Endothelial cell of umbilical vein (primary cell): Measurements from ENCODE around the gene AGMO. TPM values are rescaled to one million over a fixed set of nuclear protein-coding genes. Genes with fewer than 3 reads are reported as not detected.

Experiments used
- BruUV-seq: library from RNA; stranded (reverse); fragments of 400-500 nt; replicated peaks from 2 replicates; lab custom pipeline; 2021; lab: Mats Ljungman, UMichigan
- CTCF ChIA-PET: fragments of 300-600, 350-600 bp; sonication (Branson Sonifier 250); formaldehyde crosslinking; loops from one replicate; lab custom pipeline; 2021; ENCODE audit warnings: antibody characterized with exemption, inconsistent platforms; lab: Charles Lee
- POLR2A ChIA-PET: fragments of 300-600, 350-600 bp; sonication (Branson Sonifier 250); formaldehyde crosslinking; loops from one replicate; lab custom pipeline; 2021; ENCODE audit warnings: antibody characterized with exemption, inconsistent platforms; lab: Charles Lee
- DNase-seq: peaks from one replicate; pipeline ENCODE4 v3.0.0-alpha.2; 2011; ENCODE audit warnings: low read depth, low spot score
- FAIRE-seq: peaks from 2 replicates; lab custom pipeline; 2011; peaks lifted over from hg19 to GRCh38; lab: Jason Lieb, UNC
- H2AFZ ChIP-seq: 2 replicates; pipeline ENCODE4 v1.6.0; 2012; ENCODE audit warnings: low read depth, low read length, control low read depth, inconsistent platforms
- H3K27ac ChIP-seq: 2 replicates; pipeline ENCODE4 v1.5.1; 2011; ENCODE audit warnings: low read depth, mild to moderate bottlenecking, control low read depth, low read length, moderate library complexity; ENCODE audit not compliant: insufficient read depth
- H3K27me3 ChIP-seq, 2 experiments: 2 replicates each; pipeline versions ENCODE4 v1.6.0 to v1.6.1; 2011; ENCODE audit warnings: low read length in 2 of 2, mixed read lengths in 1 of 2; ENCODE audit not compliant: control insufficient read depth in 2 of 2, insufficient read depth in 2 of 2
- H3K36me3 ChIP-seq, 2 experiments: 2 replicates in 1 of 2; 3 replicates in 1 of 2; pipeline ENCODE4 v1.5.1; 2011; ENCODE audit warnings: low read length in 2 of 2, mild to moderate bottlenecking in 1 of 2, moderate library complexity in 1 of 2; ENCODE audit not compliant: control insufficient read depth in 2 of 2, insufficient read depth in 2 of 2; ENCODE audit errors: extremely low read depth in 1 of 2
- H3K4me1 ChIP-seq: 3 replicates; pipeline ENCODE4 v1.5.1; 2011; ENCODE audit warnings: mild to moderate bottlenecking, low read length; ENCODE audit not compliant: control insufficient read depth, insufficient read depth; ENCODE audit errors: extremely low read depth
- H3K4me2 ChIP-seq: 2 replicates; pipeline ENCODE4 v1.6.1; 2011; ENCODE audit warnings: low read length, control low read depth, mixed read lengths; ENCODE audit not compliant: insufficient read depth
- H3K4me3 ChIP-seq, 3 experiments: fragments of 200-600 bp in 1 of 3; sonication (generic), shearing (Covaris generic) in 1 of 3; replicated peaks in 1 of 3; 2 replicates each; pipeline ENCODE4 v1.5.1; 2011 to 2016; ENCODE audit warnings: control low read depth in 3 of 3, low read length in 3 of 3, mild to moderate bottlenecking in 2 of 3, inconsistent platforms in 1 of 3, low read depth in 1 of 3, moderate library complexity in 1 of 3; ENCODE audit not compliant: insufficient read depth in 1 of 3
- H3K79me2 ChIP-seq: 2 replicates; pipeline ENCODE4 v1.6.0; 2012; ENCODE audit warnings: low read length, inconsistent platforms; ENCODE audit not compliant: control insufficient read depth, insufficient read depth
- H3K9ac ChIP-seq: replicated peaks from 2 replicates; pipeline ENCODE3; 2011; ENCODE audit warnings: low read length, control low read depth; ENCODE audit not compliant: insufficient read depth; ENCODE audit errors: extremely low read depth
- H3K9me1 ChIP-seq: replicated peaks from 3 replicates; pipeline ENCODE4 v1.6.0; 2011; ENCODE audit warnings: mild to moderate bottlenecking, low read length; ENCODE audit not compliant: control insufficient read depth, insufficient read depth; ENCODE audit errors: extremely low read depth
- H3K9me3 ChIP-seq: replicated peaks from 2 replicates; pipeline ENCODE4 v1.5.1; 2012; ENCODE audit warnings: low read length, inconsistent platforms; ENCODE audit not compliant: control insufficient read depth, insufficient read depth
- H4K20me1 ChIP-seq: replicated peaks from 2 replicates; pipeline ENCODE3; 2011; ENCODE audit warnings: mild to moderate bottlenecking, low read length; ENCODE audit not compliant: control insufficient read depth, insufficient read depth; ENCODE audit errors: extremely low read depth
- EZH2 ChIP-seq: IDR thresholded peaks from 2 replicates; pipeline ENCODE4 v1.6.1; 2012; ENCODE audit warnings: borderline replicate concordance, low read depth, mild to moderate bottlenecking, moderate library complexity, low read length, inconsistent platforms; ENCODE audit not compliant: severe bottlenecking
- FOS ChIP-seq: IDR thresholded peaks from 2 replicates; pipeline ENCODE4 v1.6.1; 2011; ENCODE audit warnings: mild to moderate bottlenecking, low read length, moderate library complexity, borderline replicate concordance; ENCODE audit not compliant: insufficient read depth
- GATA2 ChIP-seq: IDR thresholded peaks from 2 replicates; pipeline ENCODE4 v1.7.0; 2011; ENCODE audit warnings: low read depth, mild to moderate bottlenecking, moderate library complexity, mixed read lengths, low read length; ENCODE audit not compliant: insufficient read length, insufficient read depth
- JUN ChIP-seq: IDR thresholded peaks from 2 replicates; pipeline ENCODE4 v1.6.1; 2011; ENCODE audit warnings: borderline replicate concordance, low read depth; ENCODE audit not compliant: insufficient read length, insufficient read depth
- MYC ChIP-seq: IDR thresholded peaks from one replicate; pipeline ENCODE4 v1.6.1; 2011; ENCODE audit warnings: mild to moderate bottlenecking, low read depth, low read length
- POLR2A ChIP-seq: IDR thresholded peaks from 2 replicates; pipeline ENCODE4 v1.6.1; 2012; ENCODE audit warnings: low read depth, mild to moderate bottlenecking, control low read depth, low read length
- POLR2AphosphoS5 ChIP-seq: IDR thresholded peaks from 2 replicates; pipeline ENCODE4 v1.6.1; 2012; ENCODE audit warnings: low read depth, mild to moderate bottlenecking, control low read depth, low read length, moderate library complexity; ENCODE audit not compliant: insufficient read depth
- dilution Hi-C: fragments of 300-500 bp; cut with MboI; formaldehyde crosslinking; loops from one replicate; pipeline ENCODE4 v1.15.0; 2019; ENCODE audit warnings: low sequenced_read_pairs; ENCODE audit not compliant: extremely low pct_ligation_motif_present
- intact Hi-C: fragments of 100-400 bp; cut with micrococcal nuclease; formaldehyde crosslinking; loops from one replicate; pipeline ENCODE4 v1.10.0; 2022
- polyA plus RNA-seq, 4 experiments: library from polyadenylated mRNA; depleted of rRNA in 3 of 4; stranded (reverse) in 3 of 4; unstranded in 1 of 4; fragments of >200 nt; gene quantifications; 2 replicates each; pipeline versions ENCODE4 v1.2.1 to v1.2.3, GENCODE V29; 2011 to 2012; ENCODE audit warnings: missing spikeins in 1 of 4
- total RNA-seq: library from RNA; stranded (reverse); gene quantifications from 2 replicates; pipeline ENCODE4 v1.2.3, GENCODE V29; 2021
- TF ChIP-seq, protein P1 (sequence below): IDR thresholded peaks from 2 replicates; pipeline ENCODE4 v1.6.1; 2011; ENCODE audit not compliant: insufficient read depth, insufficient read length
- TF ChIP-seq, protein P2 (sequence below), 2 donors: IDR thresholded peaks; 1 replicate in 1 of 2; 2 replicates in 1 of 2; pipeline ENCODE4 v1.5.1; 2011; ENCODE audit warnings: low read length in 2 of 2, mild to moderate bottlenecking in 2 of 2, moderate library complexity in 2 of 2, control low read depth in 1 of 2, inconsistent platforms in 1 of 2, low read depth in 1 of 2; ENCODE audit not compliant: insufficient read depth in 1 of 2; ENCODE audit errors: extremely low read depth in 1 of 2

AGMO gene
- total and polyA plus RNA-seq, 2 donors (not counting 3 experiments of a cell fraction or from before 2014, with no cell fraction given): 0.23 to 0.40 TPM

GRCh38 chr7:15168489-15168888, 393.3 kb downstream of the AGMO start:
- no peak overlapping the region for H3K27ac ChIP-seq
- no TSS peak for BruUV-seq
- intact Hi-C loops: no loop called here
- CTCF ChIA-PET: interaction anchor here (1.6 kb wide), 1 partner anchor 451 kb away, joined by 4 read pairs; no protein-coding TSS in a partner anchor
- dilution Hi-C loops: no loop called here
- H3K9me1 ChIP-seq: no peaks in the 10 kb centered on the region
- H3K9ac ChIP-seq: no peak overlapping the region
- no peak overlapping the region for H3K4me3 ChIP-seq
- no peaks in the 10 kb centered on the region for H3K4me1 ChIP-seq
- no peak for DNase-seq
- no peaks in the 10 kb centered on the region for H3K79me2 ChIP-seq
- H3K27me3 ChIP-seq: no peaks in the 10 kb centered on the region
- no peak overlapping the region for H2AFZ ChIP-seq
- no peaks in the 10 kb centered on the region for H3K9me3 ChIP-seq
- FAIRE-seq: no peak
- POLR2A ChIA-PET: no interaction called here
- H3K36me3 ChIP-seq: no peaks in the 10 kb centered on the region
- no peaks in the 10 kb centered on the region for H4K20me1 ChIP-seq
- TF ChIP-seq MYC: no peak
- TF ChIP-seq, protein P1, sequence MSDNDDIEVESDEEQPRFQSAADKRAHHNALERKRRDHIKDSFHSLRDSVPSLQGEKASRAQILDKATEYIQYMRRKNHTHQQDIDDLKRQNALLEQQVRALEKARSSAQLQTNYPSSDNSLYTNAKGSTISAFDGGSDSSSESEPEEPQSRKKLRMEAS: no peak
- TF ChIP-seq, protein P2, sequence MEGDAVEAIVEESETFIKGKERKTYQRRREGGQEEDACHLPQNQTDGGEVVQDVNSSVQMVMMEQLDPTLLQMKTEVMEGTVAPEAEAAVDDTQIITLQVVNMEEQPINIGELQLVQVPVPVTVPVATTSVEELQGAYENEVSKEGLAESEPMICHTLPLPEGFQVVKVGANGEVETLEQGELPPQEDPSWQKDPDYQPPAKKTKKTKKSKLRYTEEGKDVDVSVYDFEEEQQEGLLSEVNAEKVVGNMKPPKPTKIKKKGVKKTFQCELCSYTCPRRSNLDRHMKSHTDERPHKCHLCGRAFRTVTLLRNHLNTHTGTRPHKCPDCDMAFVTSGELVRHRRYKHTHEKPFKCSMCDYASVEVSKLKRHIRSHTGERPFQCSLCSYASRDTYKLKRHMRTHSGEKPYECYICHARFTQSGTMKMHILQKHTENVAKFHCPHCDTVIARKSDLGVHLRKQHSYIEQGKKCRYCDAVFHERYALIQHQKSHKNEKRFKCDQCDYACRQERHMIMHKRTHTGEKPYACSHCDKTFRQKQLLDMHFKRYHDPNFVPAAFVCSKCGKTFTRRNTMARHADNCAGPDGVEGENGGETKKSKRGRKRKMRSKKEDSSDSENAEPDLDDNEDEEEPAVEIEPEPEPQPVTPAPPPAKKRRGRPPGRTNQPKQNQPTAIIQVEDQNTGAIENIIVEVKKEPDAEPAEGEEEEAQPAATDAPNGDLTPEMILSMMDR (IDR thresholded peaks at IDR 0.05; ENCODE audit: extremely low read depth in 1 of 2, insufficient read depth in 1 of 2, low read depth in 1 of 2, low read length in 2 of 2): no peak
- TF ChIP-seq JUN: no peak
- no peak for TF ChIP-seq GATA2
- no peak for TF ChIP-seq EZH2
- no peak for TF ChIP-seq FOS
- TF ChIP-seq POLR2A: no peak
- TF ChIP-seq POLR2AphosphoS5: no peak
- no peak overlapping the region for H3K4me2 ChIP-seq
